ENCODE data around the gene XYLT1. TPM values are rescaled to one million over a fixed set of nuclear protein-coding genes. Genes with fewer than 3 reads are reported as not detected.

XYLT1 gene
- total and polyA plus RNA-seq, 2 experiments from 2014 or later = 4.5 to 26.3 TPM

DNA sequence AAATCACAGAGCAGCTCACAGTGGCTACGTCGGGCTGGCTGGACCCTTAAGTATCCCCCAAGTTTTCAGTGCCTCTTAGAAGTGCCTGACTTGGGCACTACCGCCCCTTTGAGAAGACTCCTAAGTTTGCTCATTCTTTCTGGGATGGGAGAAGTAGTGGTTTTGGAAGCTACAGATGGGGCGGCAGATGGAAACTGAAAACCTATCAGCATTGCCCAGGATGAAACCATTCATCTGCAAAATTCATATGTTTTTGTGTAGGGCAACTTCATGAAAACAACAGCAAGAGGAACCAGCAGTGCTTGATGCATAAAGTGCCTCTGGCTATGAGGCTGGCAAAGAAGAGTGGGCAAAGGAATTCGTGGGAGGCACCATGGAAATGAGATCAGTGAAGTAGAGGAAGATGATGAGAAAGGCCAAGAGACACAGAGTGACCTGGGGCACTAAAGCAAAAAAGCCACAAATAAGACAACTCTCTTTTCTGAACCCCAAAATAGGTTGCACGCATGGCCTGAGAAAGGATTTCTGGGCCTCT lies 277.1 kb downstream of the XYLT1 start:
- H3K9me3 ChIP-seq (ENCODE audit: low read depth) = no peaks in the 10 kb centered on the region
- no peaks in the 10 kb centered on the region for H3K9me2 ChIP-seq (ENCODE audit: insufficient read depth)
- in situ Hi-C loops (cut with MboI) = no loop called here
- H3F3A ChIP-seq (ENCODE audit: insufficient read depth) = no peaks in the 10 kb centered on the region
- no peak overlapping the region for H3K4me3 ChIP-seq
- H3K27me3 ChIP-seq (replicated peaks; ENCODE audit: insufficient read depth) = no peaks in the 10 kb centered on the region
- peaks cover 12% of the 10 kb centered on the region; the same call in 1 of the 2 replicates for H3K36me3 ChIP-seq (ENCODE audit: low read depth)
- no peak overlapping the region for H3K9ac ChIP-seq
- no peak overlapping the region for H3K4me2 ChIP-seq (ENCODE audit: unreplicated experiment)
- no peaks in the 10 kb centered on the region for H3K4me1 ChIP-seq (ENCODE audit: insufficient read depth)
- H3K79me2 ChIP-seq (ENCODE audit: insufficient read depth) = no peaks in the 10 kb centered on the region
- H4K20me1 ChIP-seq (ENCODE audit: insufficient read depth) = peaks cover 4% of the 10 kb centered on the region; the same call in 1 of the 2 replicates
- no peak for DNase-seq
- no peak overlapping the region for H3K27ac ChIP-seq
- no peak overlapping the region for H2AFZ ChIP-seq
- TF ChIP-seq EZH2 (IDR thresholded peaks at IDR 0.05; ENCODE audit: insufficient read depth, poor library complexity, severe bottlenecking) = no peak
- TF ChIP-seq EZH2phosphoT487 (IDR thresholded peaks at IDR 0.05; ENCODE audit: insufficient read depth, low read depth) = no peak
- 93 to 95% methylated on average over 6 of the region's 6 CpGs for WGBS, 2 experiments (ENCODE audit: low coverage in 1 of 2, low lambda C conversion rate in 2 of 2, missing lambda C conversion rate in 2 of 2)

DNA sequence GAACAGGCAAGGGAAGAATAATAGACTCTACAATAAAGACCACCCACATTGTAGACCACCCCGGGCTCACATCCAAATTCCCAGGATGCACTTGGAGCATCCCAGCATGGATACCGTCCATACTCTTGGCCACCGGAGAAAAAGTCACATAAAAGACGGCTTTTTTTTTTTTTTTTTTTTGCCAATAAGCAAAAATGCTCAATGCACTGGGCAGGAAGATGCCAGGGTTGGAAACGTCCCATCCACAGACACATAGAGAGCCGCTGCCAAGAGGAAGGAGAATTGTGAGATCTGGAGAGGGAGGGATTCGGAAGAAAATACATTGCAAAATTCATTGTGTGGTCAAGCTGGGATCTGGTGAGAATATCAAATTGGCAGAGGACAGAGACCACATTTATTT lies 286.7 kb downstream of the XYLT1 start:
- no peak for TF ChIP-seq EZH2phosphoT487 (IDR thresholded peaks at IDR 0.05; ENCODE audit: insufficient read depth, low read depth)
- no peak for TF ChIP-seq EZH2 (IDR thresholded peaks at IDR 0.05; ENCODE audit: insufficient read depth, poor library complexity, severe bottlenecking)
- Histone ChIP-seq H3K36me3 (ENCODE audit: low read depth) (peaks cover 4% of the 10 kb centered on the region; the same call in 1 of the 2 replicates), H4K20me1 (ENCODE audit: insufficient read depth) (peaks cover under 1% of the 10 kb centered on the region; the same call in 1 of the 2 replicates), H3K4me3 (no peak overlapping the region), H3F3A (ENCODE audit: insufficient read depth) (peaks cover 4% of the 10 kb centered on the region; the same call in 1 of the 2 replicates), H3K4me2 (ENCODE audit: unreplicated experiment) (no peak overlapping the region), H2AFZ (no peak overlapping the region), H3K4me1 (ENCODE audit: insufficient read depth) (no peaks in the 10 kb centered on the region), H3K27ac (no peak overlapping the region), H3K27me3 (replicated peaks; ENCODE audit: insufficient read depth) (no peaks in the 10 kb centered on the region), H3K79me2 (ENCODE audit: insufficient read depth) (no peaks in the 10 kb centered on the region), H3K9me2 (ENCODE audit: insufficient read depth) (no peaks in the 10 kb centered on the region), H3K9ac (no peak overlapping the region), H3K9me3 (ENCODE audit: low read depth) (no peaks in the 10 kb centered on the region)
- WGBS, 2 experiments (ENCODE audit: low coverage in 1 of 2, low lambda C conversion rate in 2 of 2, missing lambda C conversion rate in 2 of 2) = 93 to 94% methylated on average over 7 of the region's 7 CpGs
- DNase-seq = no peak
- in situ Hi-C loops (cut with MboI) = no loop called here

DNA sequence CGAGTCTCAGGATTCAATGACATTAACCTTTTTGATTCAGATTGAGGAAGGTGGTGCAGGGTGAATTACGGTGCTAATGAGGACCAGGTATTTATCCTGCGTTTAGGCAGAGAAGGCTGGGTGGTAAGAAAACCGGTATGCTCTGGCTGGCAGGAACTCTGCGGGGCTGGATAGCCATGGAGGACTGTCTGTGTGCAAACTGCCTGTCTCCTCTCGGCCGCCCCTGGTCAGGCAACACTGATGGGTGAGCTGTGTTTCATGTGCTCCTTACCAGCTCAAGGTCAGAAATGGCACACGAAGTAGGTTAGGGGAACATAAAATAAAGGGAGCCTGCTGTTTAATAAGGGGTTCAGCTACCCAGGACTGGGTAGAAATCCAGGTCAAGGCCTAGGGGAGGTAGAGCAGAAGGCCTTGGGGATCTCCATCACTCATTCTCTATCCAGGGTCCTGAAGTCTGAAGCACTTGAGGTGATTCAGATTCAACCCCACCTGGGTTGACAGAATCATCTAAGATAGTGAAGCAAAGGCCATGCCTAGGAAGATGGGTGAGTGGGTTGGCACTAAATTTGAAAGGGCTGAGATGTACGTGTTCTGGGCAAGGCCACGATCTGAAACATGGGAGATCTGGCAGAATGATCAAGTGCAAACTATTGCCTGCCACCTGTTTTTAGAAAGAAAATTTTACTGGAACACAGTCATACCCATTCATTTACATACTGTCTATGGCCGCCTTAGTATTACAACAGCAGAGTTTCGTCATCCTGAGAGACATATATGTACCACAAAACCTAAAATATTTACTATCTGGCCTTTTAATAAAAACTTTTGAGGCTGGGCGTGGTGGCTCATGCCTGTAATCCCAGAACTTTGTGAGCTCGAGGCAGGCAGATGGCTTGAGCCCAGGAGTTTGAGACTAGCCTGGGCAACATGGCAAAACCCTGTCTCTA lies 292.5 kb downstream of the XYLT1 start:
- no peak overlapping the region for H2AFZ ChIP-seq
- no peaks in the 10 kb centered on the region for H3K79me2 ChIP-seq (ENCODE audit: insufficient read depth)
- no peaks in the 10 kb centered on the region for H3K9me2 ChIP-seq (ENCODE audit: insufficient read depth)
- WGBS, 2 experiments (ENCODE audit: low coverage in 1 of 2, low lambda C conversion rate in 2 of 2, missing lambda C conversion rate in 2 of 2) = 70 to 76% methylated on average over 14 of the region's 14 CpGs
- no peaks in the 10 kb centered on the region for H3K9me3 ChIP-seq (ENCODE audit: low read depth)
- H4K20me1 ChIP-seq (ENCODE audit: insufficient read depth) = 0 out of 2 replicates have a peak, but pooled peaks cover 2% of the 10 kb centered on the region
- TF ChIP-seq EZH2phosphoT487 (IDR thresholded peaks at IDR 0.05; ENCODE audit: insufficient read depth, low read depth) (no peak), EZH2 (IDR thresholded peaks at IDR 0.05; ENCODE audit: insufficient read depth, poor library complexity, severe bottlenecking) (no peak)
- in situ Hi-C loops (cut with MboI) = no loop called here
- no peaks in the 10 kb centered on the region for H3K27me3 ChIP-seq (replicated peaks; ENCODE audit: insufficient read depth)
- no peak overlapping the region for H3K27ac ChIP-seq
- H3K9ac ChIP-seq = no peak overlapping the region
- peaks cover 22% of the 10 kb centered on the region for H3F3A ChIP-seq (ENCODE audit: insufficient read depth)
- DNase-seq = peak; percentile 27
- H3K4me3 ChIP-seq = no peak overlapping the region
- H3K36me3 ChIP-seq (ENCODE audit: low read depth) = peaks cover 11% of the 10 kb centered on the region; the same call in 1 of the 2 replicates
- H3K4me1 ChIP-seq (ENCODE audit: insufficient read depth) = peaks cover 14% of the 10 kb centered on the region
- no peak overlapping the region for H3K4me2 ChIP-seq (ENCODE audit: unreplicated experiment)

DNA sequence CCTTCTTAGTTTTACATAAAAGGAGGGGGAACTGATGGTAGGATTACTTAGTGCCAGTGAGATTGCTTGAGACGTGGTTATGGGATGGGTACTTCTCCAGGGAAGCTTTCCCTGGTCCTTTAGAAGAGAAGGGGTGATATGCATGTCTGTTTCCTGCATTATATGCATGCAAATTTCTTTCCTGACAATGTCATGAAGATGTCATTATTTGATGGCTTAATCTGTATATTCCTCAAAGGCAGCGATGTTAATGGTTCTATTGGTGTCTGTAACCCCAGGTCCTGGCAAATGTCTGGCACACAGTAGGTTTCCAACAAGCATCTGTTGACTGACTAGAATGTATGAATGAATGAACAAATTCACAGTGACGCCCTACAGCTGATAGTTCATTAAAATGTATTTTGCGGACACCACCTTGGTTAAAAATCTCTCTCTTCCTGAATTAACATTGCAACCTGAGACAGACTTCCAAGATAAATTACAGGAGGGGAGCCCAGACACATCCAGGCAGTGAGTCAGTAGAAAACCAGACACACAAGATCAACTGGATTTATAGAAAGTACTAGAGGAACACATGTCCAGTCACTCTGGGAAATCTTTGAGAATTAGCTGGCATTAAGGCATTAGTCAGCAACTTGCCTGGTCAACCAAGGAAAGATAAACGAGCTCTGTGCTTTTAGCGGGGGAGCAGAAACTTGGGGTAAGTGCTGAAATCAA lies 293.4 kb downstream of the XYLT1 start:
- Histone ChIP-seq H3K79me2 (ENCODE audit: insufficient read depth) (no peaks in the 10 kb centered on the region), H4K20me1 (ENCODE audit: insufficient read depth) (0 out of 2 replicates have a peak, but pooled peaks cover 2% of the 10 kb centered on the region), H3K9ac (no peak overlapping the region), H3K4me2 (ENCODE audit: unreplicated experiment) (no peak overlapping the region), H3K36me3 (ENCODE audit: low read depth) (peaks cover 11% of the 10 kb centered on the region; the same call in 1 of the 2 replicates), H3K4me3 (no peak overlapping the region), H3K9me3 (ENCODE audit: low read depth) (no peaks in the 10 kb centered on the region), H3K4me1 (ENCODE audit: insufficient read depth) (peaks cover 16% of the 10 kb centered on the region), H3F3A (ENCODE audit: insufficient read depth) (peaks cover 29% of the 10 kb centered on the region), H2AFZ (no peak overlapping the region), H3K27me3 (replicated peaks; ENCODE audit: insufficient read depth) (no peaks in the 10 kb centered on the region), H3K9me2 (ENCODE audit: insufficient read depth) (no peaks in the 10 kb centered on the region), H3K27ac (no peak overlapping the region)
- in situ Hi-C loops (cut with MboI) = no loop called here
- DNase-seq = peak; percentile 49
- no peak for TF ChIP-seq EZH2 (IDR thresholded peaks at IDR 0.05; ENCODE audit: insufficient read depth, poor library complexity, severe bottlenecking)
- TF ChIP-seq EZH2phosphoT487 (IDR thresholded peaks at IDR 0.05; ENCODE audit: insufficient read depth, low read depth) = no peak
- WGBS, 2 experiments (ENCODE audit: low coverage in 1 of 2, low lambda C conversion rate in 2 of 2, missing lambda C conversion rate in 2 of 2) = 76 to 77% methylated on average over 6 of the region's 6 CpGs
